ENCODE data around the gene BSND.

The BSND gene

GRCh38 chr1:54984131-54984842, 14.4 kb upstream of the BSND start:
- H3K27me3 ChIP-seq (ENCODE audit: control insufficient read depth in 1 of 2, insufficient read depth in 2 of 2, low read length in 2 of 2): peaks cover 0 to 12% of the 10 kb centered on the region in 2 donors

DNA sequence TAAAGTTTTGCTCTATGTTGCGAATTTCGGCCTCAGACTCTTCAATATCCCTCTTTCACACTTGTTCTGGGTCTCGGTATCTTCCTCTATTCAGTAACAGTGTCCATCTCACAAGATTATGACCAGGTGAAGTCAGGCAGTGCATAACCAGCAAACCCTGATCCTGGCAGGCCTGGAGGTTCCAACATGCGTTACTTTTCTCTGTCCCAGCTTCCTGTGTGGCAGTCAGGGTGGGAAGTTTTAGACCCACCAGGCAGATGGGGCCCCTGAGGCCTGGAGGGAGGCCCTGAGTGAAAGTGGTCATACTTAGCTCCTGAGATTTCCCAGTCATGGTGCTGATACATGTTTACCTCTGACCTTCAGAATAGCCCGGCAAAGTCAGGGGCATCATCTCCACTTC, 13.2 kb upstream of the BSND start:
- Histone ChIP-seq H3K27ac (ENCODE audit: low read depth, low read length) (no peak overlapping the region), H3K27me3 (ENCODE audit: control insufficient read depth in 1 of 2, insufficient read depth in 2 of 2, low read length in 2 of 2) (peaks cover 0 to 4% of the 10 kb centered on the region in 2 donors), H3K9me3 (ENCODE audit: control insufficient read depth in 1 of 2, low read length in 2 of 2) (no peaks in the 10 kb centered on the region), H3K4me3 (ENCODE audit: low read depth in 1 of 2, low read length in 2 of 2) (no peak overlapping the region), H3K36me3 (ENCODE audit: control insufficient read depth in 1 of 2, insufficient read depth in 2 of 2, low read length in 2 of 2) (no peaks in the 10 kb centered on the region), H3K9ac (ENCODE audit: low read depth in 1 of 2, low read length in 2 of 2) (no peak overlapping the region), H3K4me1 (ENCODE audit: control insufficient read depth in 1 of 2, insufficient read depth in 2 of 2, low read length in 2 of 2) (no peaks in the 10 kb centered on the region)

More at GRCh38 chr1:54984131-54984842, 14.4 kb upstream of the BSND start:
- Histone ChIP-seq H3K4me1 (ENCODE audit: control insufficient read depth in 1 of 2, insufficient read depth in 2 of 2, low read length in 2 of 2) (peaks cover 3 to 7% of the 10 kb centered on the region in 2 donors), H3K36me3 (ENCODE audit: control insufficient read depth in 1 of 2, insufficient read depth in 2 of 2, low read length in 2 of 2) (no peaks in the 10 kb centered on the region), H3K27ac (ENCODE audit: low read depth, low read length) (no peak overlapping the region), H3K9ac (ENCODE audit: low read depth in 1 of 2, low read length in 2 of 2) (no peak overlapping the region), H3K9me3 (ENCODE audit: control insufficient read depth in 1 of 2, low read length in 2 of 2) (no peaks in the 10 kb centered on the region), H3K4me3 (ENCODE audit: low read depth in 1 of 2, low read length in 2 of 2) (no peak overlapping the region)

DNA sequence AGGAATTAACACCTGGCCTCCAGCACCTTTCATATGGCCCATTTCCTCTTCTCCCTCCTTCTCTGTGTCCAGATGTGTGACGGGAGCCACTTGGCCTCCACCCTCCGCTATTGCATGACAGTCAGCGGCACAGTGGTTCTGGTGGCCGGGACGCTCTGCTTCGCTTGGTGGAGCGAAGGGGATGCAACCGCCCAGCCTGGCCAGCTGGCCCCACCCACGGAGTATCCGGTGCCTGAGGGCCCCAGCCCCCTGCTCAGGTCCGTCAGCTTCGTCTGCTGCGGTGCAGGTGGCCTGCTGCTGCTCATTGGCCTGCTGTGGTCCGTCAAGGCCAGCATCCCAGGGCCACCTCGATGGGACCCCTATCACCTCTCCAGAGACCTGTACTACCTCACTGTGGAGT, 12.7 kb upstream of the BSND start:
- Histone ChIP-seq H3K4me3 (ENCODE audit: low read depth in 1 of 2, low read length in 2 of 2) (no peak overlapping the region), H3K4me1 (ENCODE audit: control insufficient read depth in 1 of 2, insufficient read depth in 2 of 2, low read length in 2 of 2) (no peaks in the 10 kb centered on the region), H3K9me3 (ENCODE audit: control insufficient read depth in 1 of 2, low read length in 2 of 2) (no peaks in the 10 kb centered on the region), H3K9ac (ENCODE audit: low read depth in 1 of 2, low read length in 2 of 2) (no peak overlapping the region), H3K36me3 (ENCODE audit: control insufficient read depth in 1 of 2, insufficient read depth in 2 of 2, low read length in 2 of 2) (no peaks in the 10 kb centered on the region), H3K27me3 (ENCODE audit: control insufficient read depth in 1 of 2, insufficient read depth in 2 of 2, low read length in 2 of 2) (peaks cover 0 to under 1% of the 10 kb centered on the region in 2 donors), H3K27ac (ENCODE audit: low read depth, low read length) (no peak overlapping the region)

DNA sequence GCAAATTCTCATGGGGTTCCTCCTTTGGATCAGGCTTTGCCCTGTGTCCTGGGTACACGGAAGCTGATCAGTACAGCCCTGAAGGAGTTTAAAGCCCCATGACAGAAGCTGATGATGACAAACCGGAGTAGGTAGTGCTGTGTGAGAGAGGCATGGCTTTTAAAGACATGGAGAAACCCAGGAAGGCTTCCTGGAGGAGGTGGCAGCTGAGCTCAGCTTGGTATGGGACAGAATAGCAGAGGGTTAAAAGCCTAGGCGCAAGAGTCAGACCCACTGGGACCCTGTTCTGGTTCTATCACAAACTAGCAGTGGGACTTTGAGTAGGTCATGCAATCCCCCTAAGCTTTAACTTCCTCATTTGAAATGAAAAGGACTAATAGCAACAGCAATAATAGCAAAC, 12.2 kb upstream of the BSND start:
- Histone ChIP-seq H3K9me3 (ENCODE audit: control insufficient read depth in 1 of 2, low read length in 2 of 2) (no peaks in the 10 kb centered on the region), H3K4me3 (ENCODE audit: low read depth in 1 of 2, low read length in 2 of 2) (no peak overlapping the region), H3K27me3 (ENCODE audit: control insufficient read depth in 1 of 2, insufficient read depth in 2 of 2, low read length in 2 of 2) (no peaks in the 10 kb centered on the region), H3K36me3 (ENCODE audit: control insufficient read depth in 1 of 2, insufficient read depth in 2 of 2, low read length in 2 of 2) (no peaks in the 10 kb centered on the region), H3K4me1 (ENCODE audit: control insufficient read depth in 1 of 2, insufficient read depth in 2 of 2, low read length in 2 of 2) (no peaks in the 10 kb centered on the region), H3K27ac (ENCODE audit: low read depth, low read length) (no peak overlapping the region), H3K9ac (ENCODE audit: low read depth in 1 of 2, low read length in 2 of 2) (no peak overlapping the region)

GRCh38 chr1:54987427-54987826, 11.3 kb upstream of the BSND start:
- H3K36me3 ChIP-seq (ENCODE audit: control insufficient read depth in 1 of 2, insufficient read depth in 2 of 2, low read length in 2 of 2): no peaks in the 10 kb centered on the region
- H3K27me3 ChIP-seq (ENCODE audit: control insufficient read depth in 1 of 2, insufficient read depth in 2 of 2, low read length in 2 of 2): no peaks in the 10 kb centered on the region
- H3K9me3 ChIP-seq (ENCODE audit: control insufficient read depth in 1 of 2, low read length in 2 of 2): no peaks in the 10 kb centered on the region
- no peak overlapping the region for H3K27ac ChIP-seq (ENCODE audit: low read depth, low read length)
- H3K4me3 ChIP-seq (ENCODE audit: low read depth in 1 of 2, low read length in 2 of 2): no peak overlapping the region
- no peak overlapping the region for H3K9ac ChIP-seq (ENCODE audit: low read depth in 1 of 2, low read length in 2 of 2)
- H3K4me1 ChIP-seq (ENCODE audit: control insufficient read depth in 1 of 2, insufficient read depth in 2 of 2, low read length in 2 of 2): no peaks in the 10 kb centered on the region

DNA sequence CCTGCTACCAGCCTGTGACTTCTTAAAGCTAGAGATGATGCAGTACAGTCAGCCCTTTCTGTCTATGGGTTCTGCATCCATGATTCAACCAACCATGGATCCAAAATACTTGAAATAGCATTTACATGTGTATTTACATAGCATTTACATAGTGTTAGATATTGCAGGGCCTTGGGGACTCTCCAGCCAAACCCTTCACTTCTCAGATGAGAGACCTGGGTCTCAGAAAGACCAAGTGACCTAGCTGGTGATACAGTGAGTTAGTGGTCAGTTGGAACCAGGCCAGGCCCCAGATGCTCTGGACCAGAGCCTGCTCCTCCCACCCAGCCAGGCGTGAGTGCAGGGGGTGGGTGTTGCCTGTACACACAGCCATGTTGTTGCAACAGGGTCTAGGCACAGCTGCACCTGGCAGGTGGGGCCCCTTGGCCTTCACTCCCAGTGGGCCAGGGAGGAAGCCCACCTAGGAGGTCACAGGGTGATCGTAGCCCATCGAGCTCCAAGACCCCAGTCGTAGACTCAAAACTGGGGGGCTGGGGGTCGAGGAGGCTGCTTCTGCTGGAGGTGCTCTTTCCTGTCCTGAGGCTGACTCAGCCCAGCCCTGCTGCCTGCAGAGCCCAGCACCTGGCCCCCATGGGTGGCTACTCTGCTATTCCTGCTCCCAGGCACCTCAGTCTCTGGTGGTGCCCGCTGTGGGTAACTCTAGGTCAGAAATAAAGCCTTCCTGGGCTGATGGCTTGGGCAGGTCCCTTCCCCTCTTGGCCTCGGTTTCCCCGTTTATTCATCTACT, 10.6 kb upstream of the BSND start:
- Histone ChIP-seq H3K4me3 (ENCODE audit: low read depth in 1 of 2, low read length in 2 of 2) (no peak overlapping the region), H3K27ac (ENCODE audit: low read depth, low read length) (no peak overlapping the region), H3K9ac (ENCODE audit: low read depth in 1 of 2, low read length in 2 of 2) (no peak overlapping the region), H3K27me3 (ENCODE audit: control insufficient read depth in 1 of 2, insufficient read depth in 2 of 2, low read length in 2 of 2) (no peaks in the 10 kb centered on the region), H3K9me3 (ENCODE audit: control insufficient read depth in 1 of 2, low read length in 2 of 2) (no peaks in the 10 kb centered on the region), H3K36me3 (ENCODE audit: control insufficient read depth in 1 of 2, insufficient read depth in 2 of 2, low read length in 2 of 2) (no peaks in the 10 kb centered on the region), H3K4me1 (ENCODE audit: control insufficient read depth in 1 of 2, insufficient read depth in 2 of 2, low read length in 2 of 2) (no peaks in the 10 kb centered on the region)

- Histone ChIP-seq H3K27ac (ENCODE audit: low read depth, low read length) (no peak overlapping the region), H3K9me3 (ENCODE audit: control insufficient read depth in 1 of 2, low read length in 2 of 2) (no peaks in the 10 kb centered on the region), H3K27me3 (ENCODE audit: control insufficient read depth in 1 of 2, insufficient read depth in 2 of 2, low read length in 2 of 2) (no peaks in the 10 kb centered on the region), H3K36me3 (ENCODE audit: control insufficient read depth in 1 of 2, insufficient read depth in 2 of 2, low read length in 2 of 2) (no peaks in the 10 kb centered on the region), H3K4me1 (ENCODE audit: control insufficient read depth in 1 of 2, insufficient read depth in 2 of 2, low read length in 2 of 2) (no peaks in the 10 kb centered on the region), H3K4me3 (ENCODE audit: low read depth in 1 of 2, low read length in 2 of 2) (no peak overlapping the region), H3K9ac (ENCODE audit: low read depth in 1 of 2, low read length in 2 of 2) (no peak overlapping the region)
Observed at GRCh38 chr1:54988975-54989374, 9.8 kb upstream of the BSND start.

DNA sequence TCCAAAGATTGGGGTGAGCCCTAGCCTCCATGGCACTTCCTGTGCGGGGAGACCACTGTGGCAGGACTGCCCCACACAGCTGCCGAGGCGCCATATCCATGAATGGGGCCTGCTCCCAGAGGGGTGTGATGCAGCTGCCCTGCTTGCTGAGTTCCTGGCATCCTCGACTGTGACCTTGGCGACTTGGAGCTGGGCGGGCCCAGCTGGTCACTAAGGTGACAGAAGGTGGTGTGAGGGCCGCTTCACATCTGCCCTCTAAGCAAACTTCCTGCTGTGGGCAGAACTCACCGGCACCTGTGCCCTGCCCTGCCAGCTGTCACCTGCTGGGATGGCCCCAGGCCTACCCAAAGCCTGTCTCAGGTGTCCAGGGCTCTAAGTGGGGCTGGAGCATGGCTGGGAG, 9.3 kb upstream of the BSND start:
- no peaks in the 10 kb centered on the region for H3K27me3 ChIP-seq (ENCODE audit: control insufficient read depth in 1 of 2, insufficient read depth in 2 of 2, low read length in 2 of 2)
- no peaks in the 10 kb centered on the region for H3K36me3 ChIP-seq (ENCODE audit: control insufficient read depth in 1 of 2, insufficient read depth in 2 of 2, low read length in 2 of 2)
- no peaks in the 10 kb centered on the region for H3K9me3 ChIP-seq (ENCODE audit: control insufficient read depth in 1 of 2, low read length in 2 of 2)
- no peaks in the 10 kb centered on the region for H3K4me1 ChIP-seq (ENCODE audit: control insufficient read depth in 1 of 2, insufficient read depth in 2 of 2, low read length in 2 of 2)
- no peak overlapping the region for H3K27ac ChIP-seq (ENCODE audit: low read depth, low read length)
- H3K4me3 ChIP-seq (ENCODE audit: low read depth in 1 of 2, low read length in 2 of 2): no peak overlapping the region
- no peak overlapping the region for H3K9ac ChIP-seq (ENCODE audit: low read depth in 1 of 2, low read length in 2 of 2)

DNA sequence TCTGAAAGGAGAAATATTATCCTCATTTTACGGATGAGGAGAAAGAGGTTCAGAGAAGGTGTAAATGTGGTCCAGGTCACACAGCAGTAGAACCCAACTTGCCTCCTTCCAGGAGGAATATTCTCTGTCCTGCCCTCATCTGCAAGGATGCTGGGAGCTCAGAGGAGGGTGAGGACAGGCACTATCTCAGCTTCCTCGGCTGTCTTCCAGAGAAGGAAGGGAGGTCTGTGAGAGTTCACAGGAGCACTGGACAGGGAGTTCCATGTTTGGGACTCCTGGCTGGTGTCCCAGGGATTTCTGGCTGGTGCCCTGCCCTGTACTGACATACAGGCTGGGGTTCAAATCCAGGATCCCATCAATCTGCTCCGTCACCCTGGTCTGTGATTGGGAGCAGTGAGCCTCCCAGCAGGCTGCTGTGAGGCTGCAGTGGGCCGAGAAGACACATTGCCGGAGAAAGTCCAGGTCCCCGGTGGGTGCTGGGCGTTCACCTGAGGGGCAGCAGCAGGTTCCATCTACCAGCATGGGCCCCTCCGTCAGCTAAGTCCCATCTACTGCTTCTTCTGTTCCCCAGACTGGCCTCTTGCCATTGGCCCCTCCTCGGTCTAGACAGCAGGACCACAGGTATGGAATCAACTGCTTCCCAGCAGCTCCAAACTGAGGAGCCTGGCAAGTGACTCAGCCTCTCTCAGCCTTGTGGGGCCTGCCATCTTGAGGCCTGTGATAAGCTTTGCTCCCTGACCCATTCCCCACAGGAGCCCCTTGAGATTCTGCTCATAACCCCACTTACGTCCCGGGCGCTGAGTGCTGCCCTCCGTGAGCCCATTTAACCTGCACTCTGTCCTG, 8.5 kb upstream of the BSND start:
- Histone ChIP-seq H3K36me3 (ENCODE audit: control insufficient read depth in 1 of 2, insufficient read depth in 2 of 2, low read length in 2 of 2) (no peaks in the 10 kb centered on the region), H3K27ac (ENCODE audit: low read depth, low read length) (no peak overlapping the region), H3K4me1 (ENCODE audit: control insufficient read depth in 1 of 2, insufficient read depth in 2 of 2, low read length in 2 of 2) (no peaks in the 10 kb centered on the region), H3K9me3 (ENCODE audit: control insufficient read depth in 1 of 2, low read length in 2 of 2) (no peaks in the 10 kb centered on the region), H3K27me3 (ENCODE audit: control insufficient read depth in 1 of 2, insufficient read depth in 2 of 2, low read length in 2 of 2) (no peaks in the 10 kb centered on the region), H3K9ac (ENCODE audit: low read depth in 1 of 2, low read length in 2 of 2) (no peak overlapping the region), H3K4me3 (ENCODE audit: low read depth in 1 of 2, low read length in 2 of 2) (no peak overlapping the region)

- H3K36me3 ChIP-seq (ENCODE audit: control insufficient read depth in 1 of 2, insufficient read depth in 2 of 2, low read length in 2 of 2): no peaks in the 10 kb centered on the region
- peaks cover 0 to 3% of the 10 kb centered on the region in 2 donors for H3K27me3 ChIP-seq (ENCODE audit: control insufficient read depth in 1 of 2, insufficient read depth in 2 of 2, low read length in 2 of 2)
- H3K27ac ChIP-seq (ENCODE audit: low read depth, low read length): no peak overlapping the region
- H3K9me3 ChIP-seq (ENCODE audit: control insufficient read depth in 1 of 2, low read length in 2 of 2): no peaks in the 10 kb centered on the region
- no peak overlapping the region for H3K4me3 ChIP-seq (ENCODE audit: low read depth in 1 of 2, low read length in 2 of 2)
- H3K9ac ChIP-seq (ENCODE audit: low read depth in 1 of 2, low read length in 2 of 2): no peak overlapping the region
- no peaks in the 10 kb centered on the region for H3K4me1 ChIP-seq (ENCODE audit: control insufficient read depth in 1 of 2, insufficient read depth in 2 of 2, low read length in 2 of 2)
Observed at GRCh38 chr1:54990916-54991315, 7.8 kb upstream of the BSND start.

All from duodenal mucosa (tissue), 2 donors.